Endothelial cell of umbilical vein (primary cell): ENCODE results near the gene FBXW7. TPM values are rescaled to one million over a fixed set of nuclear protein-coding genes. Genes with fewer than 3 reads are reported as not detected.

Source experiments
- BruUV-seq: library from RNA; stranded (reverse); fragments of 400-500 nt; replicated peaks from 2 replicates; lab custom pipeline; 2021; lab: Mats Ljungman, UMichigan
- CTCF ChIA-PET: fragments of 300-600, 350-600 bp; sonication (Branson Sonifier 250); formaldehyde crosslinking; loops from one replicate; lab custom pipeline; 2021; ENCODE audit warnings: antibody characterized with exemption, inconsistent platforms; lab: Charles Lee
- POLR2A ChIA-PET: fragments of 300-600, 350-600 bp; sonication (Branson Sonifier 250); formaldehyde crosslinking; loops from one replicate; lab custom pipeline; 2021; ENCODE audit warnings: antibody characterized with exemption, inconsistent platforms; lab: Charles Lee
- DNase-seq: peaks from one replicate; pipeline ENCODE4 v3.0.0-alpha.2; 2011; ENCODE audit warnings: low read depth, low spot score
- FAIRE-seq: peaks from 2 replicates; lab custom pipeline; 2011; peaks lifted over from hg19 to GRCh38; lab: Jason Lieb, UNC
- H2AFZ ChIP-seq: 2 replicates; pipeline ENCODE4 v1.6.0; 2012; ENCODE audit warnings: low read depth, low read length, control low read depth, inconsistent platforms
- H3K27ac ChIP-seq: 2 replicates; pipeline ENCODE4 v1.5.1; 2011; ENCODE audit warnings: low read depth, mild to moderate bottlenecking, control low read depth, low read length, moderate library complexity; ENCODE audit not compliant: insufficient read depth
- H3K27me3 ChIP-seq, 2 experiments: 2 replicates each; pipeline versions ENCODE4 v1.6.0 to v1.6.1; 2011; ENCODE audit warnings: low read length in 2 of 2, mixed read lengths in 1 of 2; ENCODE audit not compliant: control insufficient read depth in 2 of 2, insufficient read depth in 2 of 2
- H3K36me3 ChIP-seq, 2 experiments: 2 replicates in 1 of 2; 3 replicates in 1 of 2; pipeline ENCODE4 v1.5.1; 2011; ENCODE audit warnings: low read length in 2 of 2, mild to moderate bottlenecking in 1 of 2, moderate library complexity in 1 of 2; ENCODE audit not compliant: control insufficient read depth in 2 of 2, insufficient read depth in 2 of 2; ENCODE audit errors: extremely low read depth in 1 of 2
- H3K4me1 ChIP-seq: 3 replicates; pipeline ENCODE4 v1.5.1; 2011; ENCODE audit warnings: mild to moderate bottlenecking, low read length; ENCODE audit not compliant: control insufficient read depth, insufficient read depth; ENCODE audit errors: extremely low read depth
- H3K4me2 ChIP-seq: 2 replicates; pipeline ENCODE4 v1.6.1; 2011; ENCODE audit warnings: low read length, control low read depth, mixed read lengths; ENCODE audit not compliant: insufficient read depth
- H3K4me3 ChIP-seq, 3 experiments: fragments of 200-600 bp in 1 of 3; sonication (generic), shearing (Covaris generic) in 1 of 3; replicated peaks in 1 of 3; 2 replicates each; pipeline ENCODE4 v1.5.1; 2011 to 2016; ENCODE audit warnings: control low read depth in 3 of 3, low read length in 3 of 3, mild to moderate bottlenecking in 2 of 3, inconsistent platforms in 1 of 3, low read depth in 1 of 3, moderate library complexity in 1 of 3; ENCODE audit not compliant: insufficient read depth in 1 of 3
- H3K79me2 ChIP-seq: 2 replicates; pipeline ENCODE4 v1.6.0; 2012; ENCODE audit warnings: low read length, inconsistent platforms; ENCODE audit not compliant: control insufficient read depth, insufficient read depth
- H3K9ac ChIP-seq: replicated peaks from 2 replicates; pipeline ENCODE3; 2011; ENCODE audit warnings: low read length, control low read depth; ENCODE audit not compliant: insufficient read depth; ENCODE audit errors: extremely low read depth
- H3K9me1 ChIP-seq: replicated peaks from 3 replicates; pipeline ENCODE4 v1.6.0; 2011; ENCODE audit warnings: mild to moderate bottlenecking, low read length; ENCODE audit not compliant: control insufficient read depth, insufficient read depth; ENCODE audit errors: extremely low read depth
- H3K9me3 ChIP-seq: replicated peaks from 2 replicates; pipeline ENCODE4 v1.5.1; 2012; ENCODE audit warnings: low read length, inconsistent platforms; ENCODE audit not compliant: control insufficient read depth, insufficient read depth
- H4K20me1 ChIP-seq: replicated peaks from 2 replicates; pipeline ENCODE3; 2011; ENCODE audit warnings: mild to moderate bottlenecking, low read length; ENCODE audit not compliant: control insufficient read depth, insufficient read depth; ENCODE audit errors: extremely low read depth
- EZH2 ChIP-seq: IDR thresholded peaks from 2 replicates; pipeline ENCODE4 v1.6.1; 2012; ENCODE audit warnings: borderline replicate concordance, low read depth, mild to moderate bottlenecking, moderate library complexity, low read length, inconsistent platforms; ENCODE audit not compliant: severe bottlenecking
- FOS ChIP-seq: IDR thresholded peaks from 2 replicates; pipeline ENCODE4 v1.6.1; 2011; ENCODE audit warnings: mild to moderate bottlenecking, low read length, moderate library complexity, borderline replicate concordance; ENCODE audit not compliant: insufficient read depth
- GATA2 ChIP-seq: IDR thresholded peaks from 2 replicates; pipeline ENCODE4 v1.7.0; 2011; ENCODE audit warnings: low read depth, mild to moderate bottlenecking, moderate library complexity, mixed read lengths, low read length; ENCODE audit not compliant: insufficient read length, insufficient read depth
- JUN ChIP-seq: IDR thresholded peaks from 2 replicates; pipeline ENCODE4 v1.6.1; 2011; ENCODE audit warnings: borderline replicate concordance, low read depth; ENCODE audit not compliant: insufficient read length, insufficient read depth
- MYC ChIP-seq: IDR thresholded peaks from one replicate; pipeline ENCODE4 v1.6.1; 2011; ENCODE audit warnings: mild to moderate bottlenecking, low read depth, low read length
- POLR2A ChIP-seq: IDR thresholded peaks from 2 replicates; pipeline ENCODE4 v1.6.1; 2012; ENCODE audit warnings: low read depth, mild to moderate bottlenecking, control low read depth, low read length
- POLR2AphosphoS5 ChIP-seq: IDR thresholded peaks from 2 replicates; pipeline ENCODE4 v1.6.1; 2012; ENCODE audit warnings: low read depth, mild to moderate bottlenecking, control low read depth, low read length, moderate library complexity; ENCODE audit not compliant: insufficient read depth
- dilution Hi-C: fragments of 300-500 bp; cut with MboI; formaldehyde crosslinking; loops from one replicate; pipeline ENCODE4 v1.15.0; 2019; ENCODE audit warnings: low sequenced_read_pairs; ENCODE audit not compliant: extremely low pct_ligation_motif_present
- intact Hi-C: fragments of 100-400 bp; cut with micrococcal nuclease; formaldehyde crosslinking; loops from one replicate; pipeline ENCODE4 v1.10.0; 2022
- polyA plus RNA-seq, 4 experiments: library from polyadenylated mRNA; depleted of rRNA in 3 of 4; stranded (reverse) in 3 of 4; unstranded in 1 of 4; fragments of >200 nt; gene quantifications; 2 replicates each; pipeline versions ENCODE4 v1.2.1 to v1.2.3, GENCODE V29; 2011 to 2012; ENCODE audit warnings: missing spikeins in 1 of 4
- total RNA-seq: library from RNA; stranded (reverse); gene quantifications from 2 replicates; pipeline ENCODE4 v1.2.3, GENCODE V29; 2021
- TF ChIP-seq, protein P1 (sequence below): IDR thresholded peaks from 2 replicates; pipeline ENCODE4 v1.6.1; 2011; ENCODE audit not compliant: insufficient read depth, insufficient read length
- TF ChIP-seq, protein P2 (sequence below), 2 donors: IDR thresholded peaks; 1 replicate in 1 of 2; 2 replicates in 1 of 2; pipeline ENCODE4 v1.5.1; 2011; ENCODE audit warnings: low read length in 2 of 2, mild to moderate bottlenecking in 2 of 2, moderate library complexity in 2 of 2, control low read depth in 1 of 2, inconsistent platforms in 1 of 2, low read depth in 1 of 2; ENCODE audit not compliant: insufficient read depth in 1 of 2; ENCODE audit errors: extremely low read depth in 1 of 2

The FBXW7 gene
- total and polyA plus RNA-seq, 2 donors (not counting 3 experiments of a cell fraction or from before 2014, with no cell fraction given): 7.0 to 28.1 TPM

DNA sequence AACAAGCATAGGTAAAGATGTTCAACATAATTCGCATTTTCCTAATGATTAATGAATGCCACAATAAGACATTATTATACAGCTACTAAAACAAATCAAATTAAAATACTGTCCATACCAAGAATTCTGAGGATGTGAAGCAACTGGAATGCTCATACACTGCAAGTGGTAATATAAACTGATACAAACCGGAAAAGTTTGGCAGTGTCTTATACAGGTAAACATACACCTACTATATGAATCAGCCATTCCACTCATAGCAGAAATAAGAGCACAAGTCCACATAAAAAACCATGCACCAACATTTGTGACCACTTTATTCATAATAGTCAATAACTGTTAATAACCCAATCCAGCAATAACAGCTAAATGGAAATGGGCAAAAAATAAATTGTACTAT lies 79.3 kb downstream of the FBXW7 start:
- FAIRE-seq: no peak
- Histone ChIP-seq H3K9me1 (no peaks in the 10 kb centered on the region), H3K27ac (no peak overlapping the region), H4K20me1 (no peaks in the 10 kb centered on the region), H2AFZ (no peak overlapping the region), H3K36me3 (no peaks in the 10 kb centered on the region), H3K9ac (no peak overlapping the region), H3K4me2 (no peak overlapping the region), H3K4me1 (no peaks in the 10 kb centered on the region), H3K4me3 (no peak overlapping the region), H3K27me3 (no peaks in the 10 kb centered on the region), H3K79me2 (peaks cover 43% of the 10 kb centered on the region), H3K9me3 (no peaks in the 10 kb centered on the region)
- POLR2A ChIA-PET: no interaction called here
- dilution Hi-C loops (no loop called here), intact Hi-C loops (no loop called here)
- no TSS peak for BruUV-seq
- CTCF ChIA-PET: interaction anchor here (1.8 to 3.6 kb wide), 2 partner anchors 46 to 183 kb away, joined by 4 to 63 read pairs; no protein-coding TSS in a partner anchor
- TF ChIP-seq EZH2: no peak
- no peak for TF ChIP-seq MYC
- no peak for TF ChIP-seq POLR2AphosphoS5
- no peak for TF ChIP-seq FOS
- TF ChIP-seq, protein P1, sequence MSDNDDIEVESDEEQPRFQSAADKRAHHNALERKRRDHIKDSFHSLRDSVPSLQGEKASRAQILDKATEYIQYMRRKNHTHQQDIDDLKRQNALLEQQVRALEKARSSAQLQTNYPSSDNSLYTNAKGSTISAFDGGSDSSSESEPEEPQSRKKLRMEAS: no peak
- no peak for TF ChIP-seq JUN
- TF ChIP-seq POLR2A: no peak
- TF ChIP-seq, protein P2, sequence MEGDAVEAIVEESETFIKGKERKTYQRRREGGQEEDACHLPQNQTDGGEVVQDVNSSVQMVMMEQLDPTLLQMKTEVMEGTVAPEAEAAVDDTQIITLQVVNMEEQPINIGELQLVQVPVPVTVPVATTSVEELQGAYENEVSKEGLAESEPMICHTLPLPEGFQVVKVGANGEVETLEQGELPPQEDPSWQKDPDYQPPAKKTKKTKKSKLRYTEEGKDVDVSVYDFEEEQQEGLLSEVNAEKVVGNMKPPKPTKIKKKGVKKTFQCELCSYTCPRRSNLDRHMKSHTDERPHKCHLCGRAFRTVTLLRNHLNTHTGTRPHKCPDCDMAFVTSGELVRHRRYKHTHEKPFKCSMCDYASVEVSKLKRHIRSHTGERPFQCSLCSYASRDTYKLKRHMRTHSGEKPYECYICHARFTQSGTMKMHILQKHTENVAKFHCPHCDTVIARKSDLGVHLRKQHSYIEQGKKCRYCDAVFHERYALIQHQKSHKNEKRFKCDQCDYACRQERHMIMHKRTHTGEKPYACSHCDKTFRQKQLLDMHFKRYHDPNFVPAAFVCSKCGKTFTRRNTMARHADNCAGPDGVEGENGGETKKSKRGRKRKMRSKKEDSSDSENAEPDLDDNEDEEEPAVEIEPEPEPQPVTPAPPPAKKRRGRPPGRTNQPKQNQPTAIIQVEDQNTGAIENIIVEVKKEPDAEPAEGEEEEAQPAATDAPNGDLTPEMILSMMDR (IDR thresholded peaks at IDR 0.05; ENCODE audit: extremely low read depth in 1 of 2, insufficient read depth in 1 of 2, low read depth in 1 of 2, low read length in 2 of 2): no peak
- TF ChIP-seq GATA2: no peak
- no peak for DNase-seq
